HG03469 (cell line): Measurements from ENCODE around the gene RAD51D.
"Not testable (repeated sequence)": the region's sequence is repeated elsewhere in the genome, so short reads cannot be mapped to it uniquely, and the experiment has no call there.

Experiments
- ATAC-seq: cut with Tn5 transposase; IDR thresholded peaks from one replicate; pipeline ENCODE4 v1.9.1; 2021; ENCODE audit warnings: mild to moderate bottlenecking, moderate library complexity, moderate number of reproducible peaks; ENCODE audit not compliant: unreplicated experiment

The RAD51D gene

GRCh38 chr17:35142467-35142796, 22.8 kb upstream of the RAD51D start:
- ATAC-seq, result no peak

- no peak for ATAC-seq
Measured at GRCh38 chr17:35141681-35142466, 22.2 kb upstream of the RAD51D start, which contains the start of gene NLE1. Gene NLE1, minus strand, starts transcription at chr17:35142303. Its CDS starts 28 bp downstream, at chr17:35142275.

DNA sequence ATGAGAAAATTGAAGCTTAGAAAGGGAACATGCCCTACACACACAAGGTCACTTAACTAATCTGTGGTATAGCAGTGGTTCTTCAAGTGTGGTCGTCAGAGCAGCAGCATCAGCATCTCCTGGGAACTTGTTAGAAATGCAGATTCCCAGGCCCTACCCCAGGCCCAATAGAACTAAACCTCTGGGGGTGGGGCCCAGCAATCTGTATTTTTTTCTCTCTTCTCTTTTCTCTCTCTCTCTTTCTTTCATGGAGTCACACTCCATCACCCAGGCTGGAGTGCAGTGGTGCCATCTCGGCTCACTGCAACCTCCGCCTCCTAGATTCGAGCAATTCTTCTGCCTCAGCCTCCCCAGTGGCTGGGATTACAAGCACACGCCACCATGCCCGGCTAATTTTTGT, 18.6 kb upstream of the RAD51D start:
- no peak for ATAC-seq

GRCh38 chr17:35135322-35135721, 15.7 kb upstream of the RAD51D start:
- ATAC-seq, result no peak

DNA sequence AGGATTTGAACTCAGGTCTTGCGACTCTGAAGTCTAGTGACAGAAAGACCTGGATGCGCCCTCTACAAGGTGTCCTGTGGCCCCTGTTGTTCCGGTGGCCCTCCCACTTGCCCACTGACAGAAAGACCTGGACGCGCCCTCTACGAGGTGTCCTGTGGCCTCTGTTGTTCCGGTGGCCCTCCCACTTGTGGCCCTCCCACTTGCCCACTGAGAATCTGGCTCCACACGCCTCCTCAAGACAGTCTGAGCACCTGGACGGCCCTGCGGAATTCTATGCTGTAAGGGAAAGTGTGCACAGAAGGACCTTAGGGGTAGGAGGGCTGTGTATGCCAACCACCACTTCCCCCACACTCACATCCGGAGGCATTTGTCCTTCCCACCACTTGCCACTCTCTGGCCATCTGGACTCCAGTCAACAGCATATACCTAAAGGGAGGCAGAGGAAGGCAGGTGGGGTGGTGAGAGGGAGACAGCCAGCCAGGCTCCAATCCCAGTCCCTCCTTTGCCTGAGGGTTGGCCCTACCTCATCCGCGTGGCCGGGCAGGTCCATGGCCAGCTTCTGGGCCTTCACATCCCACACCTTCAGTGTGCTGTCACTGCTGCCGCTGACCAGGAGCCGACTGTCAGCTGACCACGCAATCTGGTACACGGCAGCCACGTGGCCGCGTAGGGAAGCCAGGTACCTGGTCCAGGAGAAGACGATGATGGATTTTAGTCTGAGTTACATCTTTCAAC, 13.3 kb upstream of the RAD51D start:
- ATAC-seq, result no peak

GRCh38 chr17:35132099-35132498, 12.4 kb upstream of the RAD51D start:
- ATAC-seq, result no peak

- ATAC-seq, result no peak
Measured at GRCh38 chr17:35130392-35130791, 10.7 kb upstream of the RAD51D start.

GRCh38 chr17:35129973-35130351, 10.3 kb upstream of the RAD51D start:
- ATAC-seq, result no peak

GRCh38 chr17:35129154-35129972, 9.7 kb upstream of the RAD51D start:
- no peak for ATAC-seq

GRCh38 chr17:35127751-35128514, 8.3 kb upstream of the RAD51D start:
- no peak for ATAC-seq

DNA sequence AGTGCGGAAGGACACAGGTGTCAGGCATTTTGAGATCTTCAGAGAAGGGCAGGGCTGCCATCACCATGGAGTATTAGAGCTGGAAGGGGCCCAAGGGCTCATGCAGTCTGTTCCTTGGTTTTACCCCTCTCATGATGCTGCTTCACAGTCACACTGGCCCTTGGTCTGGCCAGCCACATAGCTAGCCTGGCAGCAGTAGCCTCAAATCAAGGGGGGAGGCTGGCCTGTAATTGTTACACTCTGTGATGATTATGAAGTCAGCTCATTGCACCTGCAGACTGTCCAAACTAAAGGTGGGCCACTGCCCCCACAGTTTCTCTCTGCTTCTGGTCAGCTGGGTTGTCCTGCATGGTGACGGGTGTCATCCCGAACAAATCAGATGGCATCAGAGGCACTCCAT, 1.7 kb upstream of the RAD51D start, which contains the start of gene FNDC8:
Gene FNDC8, plus strand, starts transcription at position 301 of the 400 bp plus-strand sequence. Its CDS starts 79 bp downstream, at position 380.
- no peak for ATAC-seq

- ATAC-seq, result no peak
Measured at GRCh38 chr17:35117984-35118383, 1.7 kb downstream of the RAD51D start.

DNA sequence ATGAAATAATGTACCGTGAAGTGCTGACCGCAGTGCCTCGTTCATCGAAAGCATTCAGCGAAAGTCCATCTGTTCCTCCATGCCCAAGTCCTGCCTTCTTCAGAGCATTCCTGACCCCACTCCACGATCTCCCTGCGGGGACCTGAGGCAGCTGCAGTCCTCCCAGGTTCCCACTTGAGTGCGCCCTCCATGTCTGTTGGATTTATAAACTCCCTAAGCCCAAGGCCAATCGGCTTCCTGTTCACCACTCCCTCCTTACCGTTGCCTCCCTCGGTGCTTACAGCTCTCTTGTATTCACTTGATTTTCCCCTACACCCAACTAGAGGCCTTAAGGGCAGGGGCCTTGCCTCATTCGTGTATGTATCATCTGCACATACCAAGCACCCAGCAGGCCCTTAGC, 2.8 kb downstream of the RAD51D start:
- ATAC-seq, result no peak

DNA sequence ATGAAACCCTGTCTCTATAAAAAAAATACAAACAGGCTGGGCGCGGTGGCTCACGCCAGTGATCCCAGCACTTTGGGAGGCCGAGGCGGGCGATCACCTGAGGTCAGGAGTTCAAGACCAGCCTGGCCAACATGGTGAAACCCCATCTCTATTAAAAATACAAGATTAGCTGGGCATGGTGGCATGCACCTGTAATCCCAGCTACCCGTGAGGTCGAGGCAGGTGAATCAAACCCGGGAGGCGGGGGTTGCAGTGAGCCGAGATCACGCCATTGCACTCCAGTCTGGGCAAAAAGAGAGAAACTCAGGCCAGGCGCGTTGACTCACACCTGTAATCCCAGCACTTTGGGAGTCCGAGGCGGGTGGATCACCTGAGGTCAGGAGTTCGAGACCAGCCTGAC, 8.9 kb downstream of the RAD51D start:
- not testable (repeated sequence) for ATAC-seq

- no peak for ATAC-seq
Measured at GRCh38 chr17:35104844-35105450, 14.7 kb downstream of the RAD51D start.

- ATAC-seq, result no peak
Measured at GRCh38 chr17:35103271-35103670, 16.4 kb downstream of the RAD51D start.

- ATAC-seq, result no peak
Measured at GRCh38 chr17:35101725-35102124, 17.9 kb downstream of the RAD51D start.

GRCh38 chr17:35101036-35101435, 18.6 kb downstream of the RAD51D start:
- ATAC-seq, result no peak

- ATAC-seq, result no peak
Measured at GRCh38 chr17:35099908-35100307, 19.8 kb downstream of the RAD51D start.

DNA sequence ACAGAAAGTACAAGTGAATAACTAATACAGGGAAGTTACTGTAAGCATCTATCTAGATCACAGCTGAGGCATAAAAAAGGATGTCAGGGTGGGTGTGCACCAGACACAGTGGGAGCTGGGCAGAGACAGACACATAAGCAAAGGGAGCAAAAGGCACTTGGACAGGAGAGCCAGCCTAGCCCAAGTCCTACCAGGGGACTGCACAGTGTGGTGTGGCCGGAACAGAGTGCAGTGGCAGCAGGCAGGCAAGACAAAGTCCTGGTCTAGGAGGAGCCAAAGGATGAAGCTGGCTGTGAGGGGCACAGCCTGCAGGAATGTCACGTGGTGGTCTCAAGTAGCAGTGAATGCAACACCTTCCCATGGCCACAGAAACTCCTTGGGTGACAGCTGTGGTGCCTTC, 21.9 kb downstream of the RAD51D start:
- ATAC-seq, result no peak
